Dendritic cell treated with granulocyte-macrophage colony-stimulating factor and Interleukin-4, amounts not matched to agents 40 ng/mL and 50 ng/mL, for 4 days (primary cell): ENCODE data around the gene FARP2.
A peak's percentile ranks its signal among the peaks of the same experiment; 100 is the strongest.
"Not testable (repeated sequence)": the region's sequence is repeated elsewhere in the genome, so short reads cannot be mapped to it uniquely, and the experiment has no call there.

Source experiments
- H3K27ac Mint-ChIP-seq: one replicate; pipeline ENCODE4 v1.8.0; 2022; ENCODE audit warnings: mild to moderate bottlenecking, mixed read lengths
- H3K27me3 Mint-ChIP-seq: one replicate; pipeline ENCODE4 v1.8.0; 2022; ENCODE audit warnings: mild to moderate bottlenecking, mixed read lengths
- H3K36me3 Mint-ChIP-seq: one replicate; pipeline ENCODE4 v1.8.0; 2022; ENCODE audit warnings: low read depth, mixed read lengths
- H3K4me1 Mint-ChIP-seq: one replicate; pipeline ENCODE4 v1.8.0; 2022; ENCODE audit warnings: low read depth, mixed read lengths
- H3K4me3 Mint-ChIP-seq: one replicate; pipeline ENCODE4 v1.8.0; 2022; ENCODE audit warnings: mild to moderate bottlenecking, moderate library complexity, mixed read lengths
- H3K9me3 Mint-ChIP-seq: one replicate; pipeline ENCODE4 v1.8.0; 2022; ENCODE audit warnings: mixed read lengths
- intact Hi-C: fragments of 100-400 bp; cut with micrococcal nuclease; formaldehyde crosslinking; loops from one replicate; pipeline ENCODE4 v1.15.0; 2022

FARP2 gene

GRCh38 chr2:241359481-241360045 lies 3.5 kb downstream of the FARP2 start:
- peaks cover 3% of the 10 kb centered on the region for H3K27me3 Mint-ChIP-seq
- H3K4me1 Mint-ChIP-seq, result peaks cover 53% of the 10 kb centered on the region
- no peaks in the 10 kb centered on the region for H3K9me3 Mint-ChIP-seq
- H3K36me3 Mint-ChIP-seq, result peaks cover 31% of the 10 kb centered on the region
- no peak overlapping the region for H3K4me3 Mint-ChIP-seq
- H3K27ac Mint-ChIP-seq, result peak overlapping the region; percentile 63
- intact Hi-C loops, result loop anchor here (5.0 to 10.0 kb wide), 2 partner anchors 148 to 275 kb away; partner anchors contain the start of genes ATG4B, STK25 and THAP4

GRCh38 chr2:241363426-241363825 lies 7.3 kb downstream of the FARP2 start:
- Mint-ChIP-seq H3K36me3 (peaks cover 26% of the 10 kb centered on the region), H3K27ac (no peak overlapping the region), H3K9me3 (no peaks in the 10 kb centered on the region), H3K4me1 (peaks cover 43% of the 10 kb centered on the region), H3K27me3 (peaks cover 3% of the 10 kb centered on the region), H3K4me3 (no peak overlapping the region)
- intact Hi-C loops, result no loop called here

- no peaks in the 10 kb centered on the region for H3K9me3 Mint-ChIP-seq
- peaks cover 35% of the 10 kb centered on the region for H3K4me1 Mint-ChIP-seq
- peaks cover 21% of the 10 kb centered on the region for H3K36me3 Mint-ChIP-seq
- no peaks in the 10 kb centered on the region for H3K27me3 Mint-ChIP-seq
- no peak overlapping the region for H3K27ac Mint-ChIP-seq
- intact Hi-C loops, result no loop called here
- no peak overlapping the region for H3K4me3 Mint-ChIP-seq
Measured at GRCh38 chr2:241364781-241365180, 8.7 kb downstream of the FARP2 start.

GRCh38 chr2:241366678-241367077 lies 10.6 kb downstream of the FARP2 start:
- H3K27me3 Mint-ChIP-seq, result no peaks in the 10 kb centered on the region
- no peak overlapping the region for H3K4me3 Mint-ChIP-seq
- H3K36me3 Mint-ChIP-seq, result peaks cover 14% of the 10 kb centered on the region
- peak overlapping the region; percentile 77 for H3K27ac Mint-ChIP-seq
- H3K4me1 Mint-ChIP-seq, result peaks cover 25% of the 10 kb centered on the region
- H3K9me3 Mint-ChIP-seq, result no peaks in the 10 kb centered on the region
- intact Hi-C loops, result no loop called here

GRCh38 chr2:241368643-241369042 lies 12.6 kb downstream of the FARP2 start:
- H3K4me3 Mint-ChIP-seq, result no peak overlapping the region
- H3K4me1 Mint-ChIP-seq, result peaks cover 19% of the 10 kb centered on the region
- H3K27me3 Mint-ChIP-seq, result no peaks in the 10 kb centered on the region
- intact Hi-C loops, result no loop called here
- H3K27ac Mint-ChIP-seq, result no peak overlapping the region
- no peaks in the 10 kb centered on the region for H3K9me3 Mint-ChIP-seq
- H3K36me3 Mint-ChIP-seq, result peaks cover 18% of the 10 kb centered on the region

- no peaks in the 10 kb centered on the region for H3K9me3 Mint-ChIP-seq
- H3K4me3 Mint-ChIP-seq, result no peak overlapping the region
- intact Hi-C loops, result no loop called here
- H3K27ac Mint-ChIP-seq, result no peak overlapping the region
- peaks cover 18% of the 10 kb centered on the region for H3K4me1 Mint-ChIP-seq
- no peaks in the 10 kb centered on the region for H3K27me3 Mint-ChIP-seq
- peaks cover 28% of the 10 kb centered on the region for H3K36me3 Mint-ChIP-seq
Measured at GRCh38 chr2:241372361-241372992, 16.4 kb downstream of the FARP2 start.

- Mint-ChIP-seq H3K4me3 (no peak overlapping the region), H3K27me3 (no peaks in the 10 kb centered on the region), H3K4me1 (peaks cover 16% of the 10 kb centered on the region)
Measured at GRCh38 chr2:241373446-241373845, 17.4 kb downstream of the FARP2 start.

GRCh38 chr2:241373906-241374305 lies 17.8 kb downstream of the FARP2 start:
- H3K27ac Mint-ChIP-seq, H3K9me3 Mint-ChIP-seq, H3K27me3 Mint-ChIP-seq, intact Hi-C loops, H3K4me3 Mint-ChIP-seq: not testable (repeated sequence)
- H3K36me3 Mint-ChIP-seq, result peaks cover 28% of the 10 kb centered on the region
- H3K4me1 Mint-ChIP-seq, result peaks cover 14% of the 10 kb centered on the region

More at GRCh38 chr2:241373446-241373845, 17.4 kb downstream of the FARP2 start:
- Mint-ChIP-seq H3K36me3 (peaks cover 28% of the 10 kb centered on the region), H3K27ac (no peak overlapping the region), H3K9me3 (no peaks in the 10 kb centered on the region)
- intact Hi-C loops, result no loop called here

GRCh38 chr2:241375300-241375699 lies 19.2 kb downstream of the FARP2 start:
- Mint-ChIP-seq H3K27ac (no peak overlapping the region), H3K4me1 (peaks cover 11% of the 10 kb centered on the region), H3K9me3 (no peaks in the 10 kb centered on the region), H3K4me3 (no peak overlapping the region), H3K27me3 (no peaks in the 10 kb centered on the region), H3K36me3 (peaks cover 32% of the 10 kb centered on the region)
- intact Hi-C loops, result no loop called here

GRCh38 chr2:241376808-241377207 lies 20.7 kb downstream of the FARP2 start:
- no peak overlapping the region for H3K27ac Mint-ChIP-seq
- no peaks in the 10 kb centered on the region for H3K27me3 Mint-ChIP-seq
- H3K36me3 Mint-ChIP-seq, result peaks cover 32% of the 10 kb centered on the region
- peaks cover 11% of the 10 kb centered on the region for H3K4me1 Mint-ChIP-seq
- intact Hi-C loops, result no loop called here
- no peaks in the 10 kb centered on the region for H3K9me3 Mint-ChIP-seq
- H3K4me3 Mint-ChIP-seq, result no peak overlapping the region

- no peaks in the 10 kb centered on the region for H3K9me3 Mint-ChIP-seq
- H3K36me3 Mint-ChIP-seq, result peaks cover 37% of the 10 kb centered on the region
- intact Hi-C loops, result no loop called here
- H3K4me3 Mint-ChIP-seq, result no peak overlapping the region
- H3K27me3 Mint-ChIP-seq, result no peaks in the 10 kb centered on the region
- peaks cover 11% of the 10 kb centered on the region for H3K4me1 Mint-ChIP-seq
- H3K27ac Mint-ChIP-seq, result no peak overlapping the region
Measured at GRCh38 chr2:241378816-241379215, 22.7 kb downstream of the FARP2 start.

- Mint-ChIP-seq H3K4me1 (peaks cover 5% of the 10 kb centered on the region), H3K27ac (no peak overlapping the region), H3K27me3 (no peaks in the 10 kb centered on the region), H3K36me3 (peaks cover 35% of the 10 kb centered on the region), H3K9me3 (no peaks in the 10 kb centered on the region), H3K4me3 (no peak overlapping the region)
- intact Hi-C loops, result no loop called here
Measured at GRCh38 chr2:241379481-241380480, 23.7 kb downstream of the FARP2 start.

GRCh38 chr2:241381872-241382271 lies 25.8 kb downstream of the FARP2 start:
- peaks cover 19% of the 10 kb centered on the region for H3K36me3 Mint-ChIP-seq
- no peaks in the 10 kb centered on the region for H3K27me3 Mint-ChIP-seq
- no peaks in the 10 kb centered on the region for H3K9me3 Mint-ChIP-seq
- no peaks in the 10 kb centered on the region for H3K4me1 Mint-ChIP-seq
- intact Hi-C loops, result no loop called here
- H3K4me3 Mint-ChIP-seq, result no peak overlapping the region
- H3K27ac Mint-ChIP-seq, result no peak overlapping the region

GRCh38 chr2:241385450-241385849 lies 29.4 kb downstream of the FARP2 start:
- H3K36me3 Mint-ChIP-seq, result peaks cover 13% of the 10 kb centered on the region
- H3K27me3 Mint-ChIP-seq, intact Hi-C loops, H3K9me3 Mint-ChIP-seq, H3K4me1 Mint-ChIP-seq, H3K27ac Mint-ChIP-seq, H3K4me3 Mint-ChIP-seq: not testable (repeated sequence)
